Left lobe of liver (tissue), 2 donors: ENCODE data around the gene CYTH1. TPM values are rescaled to one million over a fixed set of nuclear protein-coding genes. Genes with fewer than 3 reads are reported as not detected.
A peak's percentile ranks its signal among the peaks of the same experiment; 100 is the strongest.

ENCODE experiments used
- ATAC-seq: fragments of 200-7000 bp; cut with Tn5 transposase; one replicate; pipeline ENCODE4 v1.9.1; 2020; ENCODE audit warnings: mild to moderate bottlenecking, moderate library complexity
- DNase-seq: peaks from one replicate; pipeline ENCODE4 v3.0.0-alpha.2; 2020; ENCODE audit warnings: low spot score
- total RNA-seq: library from RNA; stranded (reverse); gene quantifications from one replicate; pipeline ENCODE4 v1.2.1, GENCODE V29; 2021
- donor health status: DM: no; HTN: no; CAD: no; lungs with moderate emphysema.
- donor health status: DM: no; HTN: yes; CAD: no.

The CYTH1 gene
- total RNA-seq, 1 donor from 2014 or later, result 32.1 TPM

DNA sequence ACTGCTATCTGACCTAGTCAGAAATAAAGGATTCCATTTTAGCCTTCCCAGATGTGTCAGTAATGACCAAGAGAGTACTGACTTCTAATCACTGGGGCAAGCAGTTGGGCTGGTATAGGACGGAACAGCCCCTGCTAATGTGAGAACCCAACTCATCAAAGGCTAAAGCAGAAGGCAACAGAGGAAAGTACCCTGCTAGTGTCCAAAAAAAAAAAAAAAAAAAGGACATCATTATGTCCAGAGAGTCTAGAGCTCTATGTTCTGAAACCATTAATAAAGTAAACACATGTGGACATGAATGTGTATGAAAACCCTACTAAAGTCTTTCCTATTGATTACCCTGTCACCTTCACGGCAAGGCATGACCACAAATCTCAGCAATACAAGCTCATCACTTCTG is 85.0 kb downstream of the CYTH1 start:
- ATAC-seq (no peak), DNase-seq (no peak)

- DNase-seq, result no peak
- no peak for ATAC-seq
Observed at GRCh38 chr17:78696016-78696982, 85.8 kb downstream of the CYTH1 start.

- no peak for ATAC-seq
Observed at GRCh38 chr17:78694805-78695531, 87.1 kb downstream of the CYTH1 start.

GRCh38 chr17:78693346-78694083 is 88.6 kb downstream of the CYTH1 start:
- DNase-seq (no peak), ATAC-seq (no peak)

More at GRCh38 chr17:78694805-78695531, 87.1 kb downstream of the CYTH1 start:
- no peak for DNase-seq

DNA sequence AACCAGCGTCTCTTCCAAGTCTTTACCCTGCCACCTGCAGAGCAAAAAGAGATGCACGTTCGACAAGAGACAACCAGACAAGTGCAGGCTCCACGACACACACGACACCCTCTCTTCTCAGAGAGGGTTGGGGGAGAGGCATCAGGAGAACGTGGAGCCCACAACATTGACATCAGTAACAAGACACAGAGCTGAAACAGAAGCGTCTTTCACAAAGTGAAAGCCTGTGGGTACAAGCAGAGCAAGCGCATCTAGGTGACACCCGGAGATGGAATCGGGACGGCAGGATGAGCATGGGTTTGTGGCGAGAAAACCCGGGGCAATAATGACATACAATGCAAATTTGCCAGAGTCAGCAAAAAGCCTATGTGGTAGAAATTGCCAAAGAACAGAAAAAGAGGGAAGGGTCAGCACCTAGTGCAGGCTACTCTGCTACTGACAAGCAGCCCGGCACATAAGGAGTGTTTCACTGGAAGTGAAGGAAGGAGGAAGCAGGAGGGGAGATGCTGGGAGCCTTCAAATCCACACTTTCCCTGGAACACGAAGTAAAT is 89.5 kb downstream of the CYTH1 start:
- no peak for DNase-seq
- ATAC-seq, result no peak

- DNase-seq, result no peak
- no peak for ATAC-seq
Observed at GRCh38 chr17:78689029-78689428, 93.0 kb downstream of the CYTH1 start.

DNA sequence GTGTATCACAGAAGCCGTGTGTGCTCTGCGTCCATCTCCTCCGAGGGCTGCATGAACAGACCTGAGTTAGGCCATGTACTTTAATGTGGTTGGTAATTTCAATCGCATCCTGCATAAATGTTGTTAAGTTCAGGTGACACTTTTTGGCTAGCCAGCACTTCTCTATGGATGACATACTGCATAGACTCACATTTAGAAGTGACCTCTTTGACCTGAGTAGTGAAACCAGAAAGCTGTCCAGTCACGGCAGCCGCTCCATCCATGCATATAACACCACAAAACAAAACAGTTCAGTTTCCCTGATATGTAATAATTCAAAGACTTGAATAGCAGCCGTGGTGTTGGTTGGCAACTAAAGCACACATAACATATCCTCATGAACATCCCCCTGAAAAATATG is 94.1 kb downstream of the CYTH1 start:
- DNase-seq (no peak), ATAC-seq (no peak)

DNA sequence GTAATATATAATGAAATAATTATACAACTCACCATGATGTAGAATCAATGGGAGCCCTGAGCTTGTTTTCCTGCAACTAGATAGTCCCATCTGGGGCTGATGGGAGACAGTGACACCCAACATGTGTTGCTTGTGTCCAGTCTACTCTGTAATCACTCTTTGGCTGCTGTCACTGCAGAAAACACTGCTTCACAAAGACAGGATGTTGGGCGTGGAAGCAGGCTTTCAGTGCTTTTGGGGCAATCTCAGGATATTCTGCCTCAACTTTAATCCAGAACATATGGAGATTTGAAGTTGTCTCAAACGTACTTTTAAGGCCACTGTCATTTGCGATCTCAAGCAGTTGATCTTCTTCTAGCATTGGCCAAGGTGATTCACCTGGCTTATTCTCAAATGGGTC is 94.9 kb downstream of the CYTH1 start:
- ATAC-seq, result no peak
- DNase-seq, result peak; percentile 28

DNA sequence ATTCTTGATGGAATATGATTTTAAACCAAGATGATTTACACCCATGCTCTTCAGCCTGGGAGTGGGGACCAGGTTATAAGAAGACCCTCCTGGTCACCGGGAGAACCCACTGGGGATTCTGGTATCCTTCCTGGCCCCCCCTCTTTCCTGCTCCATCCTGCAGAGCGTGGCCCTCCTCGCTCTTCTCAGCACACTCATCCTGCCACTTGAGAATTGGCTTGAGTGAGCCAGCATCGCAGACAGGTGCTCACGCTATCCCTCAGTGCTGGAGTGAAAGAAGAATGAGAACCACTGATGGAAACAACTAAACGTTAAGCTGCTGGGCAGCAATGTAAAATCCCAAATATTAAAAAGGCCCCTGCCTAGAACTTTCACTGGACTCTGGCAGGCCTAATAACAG is 98.0 kb downstream of the CYTH1 start:
- DNase-seq (no peak), ATAC-seq (no peak)

DNA sequence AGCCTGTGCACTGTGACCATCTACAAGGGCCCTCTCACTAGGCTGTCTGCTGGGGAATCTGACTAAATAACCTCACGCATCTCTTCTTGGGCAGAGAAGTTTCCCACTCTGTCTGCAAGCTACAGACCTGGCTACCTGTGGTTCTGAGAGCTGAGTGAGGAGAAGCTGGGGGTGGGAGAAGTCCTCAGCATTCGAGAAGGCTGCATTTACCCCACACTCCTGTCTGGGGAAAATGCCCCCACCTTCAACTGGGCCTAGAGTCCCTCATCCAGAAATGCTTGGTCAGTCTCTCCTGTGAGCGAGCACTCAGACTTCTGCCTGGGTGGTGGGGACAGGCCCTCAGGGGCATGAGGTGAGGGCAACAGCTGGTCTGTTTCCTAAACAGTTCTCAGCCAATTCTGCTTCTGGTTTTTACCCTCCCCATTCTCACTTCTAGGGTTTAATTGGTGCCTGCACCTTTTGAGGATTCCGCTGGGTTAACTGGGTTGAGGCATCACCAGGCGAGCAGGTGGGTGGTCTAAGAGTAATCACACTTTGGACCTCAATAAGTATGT is 98.6 kb downstream of the CYTH1 start:
- DNase-seq (no peak), ATAC-seq (peak; percentile 13)

DNA sequence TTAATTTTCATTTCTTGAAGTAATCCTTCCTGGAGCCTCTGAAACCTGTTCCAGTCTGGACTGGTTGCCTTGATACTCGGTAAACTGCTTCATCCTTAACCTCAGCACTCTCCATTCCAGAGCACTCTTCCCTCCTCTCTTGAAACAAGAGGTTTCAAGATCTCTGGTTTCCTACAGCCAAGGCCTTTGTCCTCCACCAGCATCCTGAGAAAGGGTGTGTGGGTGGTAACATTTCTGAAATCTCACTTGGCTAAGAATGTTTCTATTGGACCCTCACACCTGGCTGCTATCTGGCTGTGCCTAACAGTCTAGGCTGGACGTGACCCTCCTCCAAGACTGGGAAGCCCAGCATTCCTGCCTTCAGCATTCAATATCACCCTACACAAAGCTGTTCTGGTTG is 99.7 kb downstream of the CYTH1 start:
- DNase-seq, result no peak

GRCh38 chr17:78680436-78680835 is 101.6 kb downstream of the CYTH1 start:
- DNase-seq, result no peak
- no peak for ATAC-seq

More for the DNA sequence above, 99.7 kb downstream of the CYTH1 start:
- no peak for ATAC-seq

DNA sequence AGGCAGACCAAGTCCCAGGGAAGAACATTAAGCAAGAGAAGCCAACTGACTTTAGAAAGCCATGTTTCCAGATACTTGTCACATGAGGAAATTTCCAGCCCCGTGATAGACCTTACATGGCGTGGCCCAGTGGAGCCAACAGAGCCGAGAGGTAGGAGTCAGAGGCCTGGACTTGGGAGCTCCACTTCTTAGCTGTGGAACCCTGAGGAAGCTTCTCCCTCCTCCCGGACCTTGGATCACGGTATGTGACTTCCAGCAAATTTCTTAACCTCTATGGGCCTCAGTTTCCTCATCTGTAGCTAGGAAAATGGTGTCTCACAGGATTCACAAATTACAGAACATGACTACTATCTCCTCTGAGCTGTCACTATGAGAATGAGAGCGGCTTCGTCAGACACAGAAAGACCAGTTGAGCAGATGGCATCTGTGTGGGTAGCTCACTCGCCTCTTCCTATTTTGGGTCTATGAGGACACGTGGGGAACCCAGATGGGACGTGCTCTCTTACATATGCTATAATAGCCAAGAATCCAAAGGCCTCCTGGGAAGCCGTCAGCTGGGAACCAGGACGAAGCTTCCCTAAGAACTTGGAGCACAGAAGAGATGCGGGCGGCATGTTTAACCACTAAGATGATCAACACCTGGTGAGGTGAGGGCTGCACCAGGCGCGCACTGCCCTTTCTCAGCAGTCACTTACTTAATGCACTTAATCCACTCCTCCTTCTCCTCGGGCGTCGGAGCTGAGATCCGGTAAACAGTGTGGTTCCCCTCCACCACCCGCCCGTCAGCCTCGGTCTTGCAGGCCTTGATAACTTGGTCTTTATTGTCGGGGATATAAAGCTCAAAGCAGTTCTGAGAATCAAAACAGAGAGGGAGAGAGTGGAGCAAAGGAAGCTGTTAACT is 102.3 kb downstream of the CYTH1 start:
- no peak for ATAC-seq
- no peak for DNase-seq

DNA sequence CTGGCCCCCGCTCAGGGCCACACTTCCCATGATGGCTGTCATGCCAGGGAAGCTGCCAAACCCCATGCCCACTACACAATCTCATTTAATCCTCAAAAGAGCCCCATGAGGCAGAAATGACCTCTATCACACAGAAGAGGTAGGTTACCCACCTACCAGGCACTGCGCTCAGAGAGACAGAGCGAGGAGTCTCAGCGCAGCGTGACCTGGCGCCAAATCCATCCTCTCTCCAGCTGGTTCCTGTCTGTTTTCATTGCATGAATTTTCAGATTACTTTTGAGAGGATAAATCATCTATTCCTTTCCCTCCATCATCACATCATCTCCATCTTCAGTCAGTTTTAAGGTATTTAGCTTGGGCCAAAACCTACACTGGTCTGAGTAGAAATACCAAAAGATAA is 103.4 kb downstream of the CYTH1 start:
- no peak for ATAC-seq
- DNase-seq, result no peak

DNA sequence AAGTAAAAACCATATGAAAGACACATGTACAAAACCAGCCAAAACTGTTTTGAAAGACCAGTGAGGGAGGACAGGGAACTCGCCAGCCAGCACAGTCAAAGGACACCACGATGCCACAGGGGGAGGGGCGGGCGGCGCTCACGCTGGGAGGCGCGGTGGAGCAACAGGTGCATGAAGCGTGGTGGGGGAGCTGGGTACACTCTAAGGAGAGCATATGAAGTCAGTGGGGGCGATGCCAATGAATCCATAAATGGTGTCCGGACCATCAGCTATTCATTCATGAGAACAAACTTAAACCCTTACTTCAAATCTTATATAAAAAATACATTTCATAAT is 103.9 kb downstream of the CYTH1 start:
- ATAC-seq (no peak), DNase-seq (no peak)

DNA sequence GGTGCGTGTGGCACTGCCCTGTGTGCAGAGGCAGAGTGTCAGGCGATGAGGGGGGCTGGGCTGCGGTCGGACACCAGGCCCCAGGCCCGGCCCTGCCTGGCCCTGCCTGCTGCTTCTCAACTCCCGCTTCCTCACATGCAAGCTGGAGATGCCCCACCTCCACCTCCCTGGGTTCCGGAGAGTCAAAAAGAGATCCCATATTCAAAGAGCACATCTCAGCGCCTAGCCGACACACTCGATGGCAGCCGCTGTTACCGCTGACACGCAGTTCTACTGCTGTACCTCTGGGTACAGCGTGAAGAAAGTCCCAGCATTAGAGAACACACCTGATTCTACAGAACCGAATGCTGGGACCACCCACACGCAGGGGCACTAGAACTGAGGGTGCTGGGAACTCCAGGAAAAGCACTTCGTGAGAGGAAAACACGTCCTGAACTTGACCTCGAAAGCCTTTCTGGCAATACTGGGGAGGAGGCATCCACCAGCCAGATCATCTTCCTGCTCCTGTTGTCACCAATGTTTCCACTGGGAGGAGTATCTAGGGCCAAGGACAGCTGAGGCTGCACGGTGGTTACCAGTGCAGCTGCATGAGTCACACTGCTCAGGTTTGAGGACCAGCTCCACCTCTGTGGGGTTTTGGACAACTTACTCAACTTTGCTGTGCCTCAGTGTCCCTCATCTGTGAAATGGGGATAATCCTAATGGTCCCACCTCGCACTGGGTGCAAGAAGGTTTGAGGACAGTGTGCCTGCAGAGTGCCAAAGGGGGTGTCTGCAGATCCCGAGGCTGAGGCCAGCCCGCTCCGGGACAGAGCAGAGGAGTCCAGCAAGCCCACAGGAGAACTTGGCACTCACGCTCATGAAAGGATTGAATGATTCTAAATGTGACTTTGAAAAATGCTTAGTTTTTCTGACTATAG is 104.5 kb downstream of the CYTH1 start:
- DNase-seq, result no peak
- ATAC-seq, result peak; percentile 35

- no peak for ATAC-seq
- no peak for DNase-seq
Observed at GRCh38 chr17:78676412-78677302, 105.4 kb downstream of the CYTH1 start.

- ATAC-seq (no peak), DNase-seq (no peak)
Observed at GRCh38 chr17:78675836-78676235, 106.2 kb downstream of the CYTH1 start.
